HepG2 (cell line): ENCODE results near the gene TPM3. TPM values are rescaled to one million over a fixed set of nuclear protein-coding genes. Genes with fewer than 3 reads are reported as not detected.

ENCODE experiments used
- CENPT ChIP-seq: sonication (generic); formaldehyde crosslinking; IDR thresholded peaks from 2 replicates; pipeline ENCODE4 v1.8.0; 2022; ENCODE audit warnings: low read depth, mild to moderate bottlenecking, moderate library complexity, missing genetic modification reagents
- DNMT3B ChIP-seq: conservative IDR thresholded peaks from 2 replicates; pipeline ENCODE4 v1.6.1; 2016; ENCODE audit warnings: missing biosample characterization, control low read depth
- GTF2F1 ChIP-seq: fragments of 150-350 bp; IDR thresholded peaks from 2 replicates; pipeline ENCODE4 v1.6.1; 2014; ENCODE audit warnings: low read length
- MED8 ChIP-seq: sonication (generic); formaldehyde crosslinking; IDR thresholded peaks from 2 replicates; pipeline ENCODE4 v1.8.1; 2023; ENCODE audit warnings: mild to moderate bottlenecking, missing genetic modification reagents; ENCODE audit not compliant: insufficient replicate concordance
- NFKBIZ ChIP-seq: IDR thresholded peaks from 2 replicates; pipeline ENCODE4 v1.6.1; 2018; ENCODE audit warnings: missing genetic modification reagents, missing compliant biosample characterization
- TOPORS ChIP-seq: sonication (generic); formaldehyde crosslinking; IDR thresholded peaks from 2 replicates; pipeline ENCODE4 v1.8.0; 2023; ENCODE audit warnings: mild to moderate bottlenecking, missing genetic modification reagents
- TSC22D2 ChIP-seq: sonication (generic); formaldehyde crosslinking; IDR thresholded peaks from 2 replicates; pipeline ENCODE4 v1.5.1; 2020; ENCODE audit warnings: missing genetic modification reagents, mild to moderate bottlenecking, borderline replicate concordance
- polyA plus RNA-seq, 8 experiments: library from polyadenylated mRNA; depleted of rRNA in 3 of 8; stranded (reverse) in 7 of 8; unstranded in 1 of 8; fragments of >200 nt; fragmentation: Illumina TruSeq in 4 of 8; extraction: Trizol in 4 of 8; gene quantifications; 2 replicates each; pipeline versions ENCODE4 v1.2.1 to v1.2.3, GENCODE V29; 2011 to 2016; ENCODE audit warnings: low read depth in 4 of 8, missing spikeins in 1 of 8, mixed read lengths in 1 of 8; ENCODE audit not compliant: insufficient read depth in 1 of 8
- total RNA-seq, 5 experiments: library from RNA; depleted of rRNA; stranded (reverse); fragments of >200 nt; fragmentation: Illumina TruSeq; extraction: Trizol; gene quantifications; 2 replicates each; pipeline ENCODE4 v1.2.3, GENCODE V29; 2016; ENCODE audit warnings: low read depth in 1 of 5
- TF ChIP-seq, protein P1 (sequence below): fragments of 450-650 bp; IDR thresholded peaks from 2 replicates; pipeline ENCODE4 v1.6.1; 2017; ENCODE audit warnings: mild to moderate bottlenecking
- TF ChIP-seq, protein P2 (sequence below): sonication (generic); formaldehyde crosslinking; IDR thresholded peaks from 2 replicates; pipeline ENCODE4 v1.5.1; 2020; ENCODE audit warnings: missing genetic modification reagents, mild to moderate bottlenecking, borderline replicate concordance
- TF ChIP-seq, protein P3 (sequence below): sonication (generic); formaldehyde crosslinking; IDR thresholded peaks from 2 replicates; pipeline ENCODE4 v1.5.0; 2020; ENCODE audit warnings: mild to moderate bottlenecking, missing genetic modification reagents

The TPM3 gene
- total and polyA plus RNA-seq, 2 of the 13 experiments (the other 11 are each of a cell fraction or from before 2014, with no cell fraction given) = 160 to 307 TPM

DNA sequence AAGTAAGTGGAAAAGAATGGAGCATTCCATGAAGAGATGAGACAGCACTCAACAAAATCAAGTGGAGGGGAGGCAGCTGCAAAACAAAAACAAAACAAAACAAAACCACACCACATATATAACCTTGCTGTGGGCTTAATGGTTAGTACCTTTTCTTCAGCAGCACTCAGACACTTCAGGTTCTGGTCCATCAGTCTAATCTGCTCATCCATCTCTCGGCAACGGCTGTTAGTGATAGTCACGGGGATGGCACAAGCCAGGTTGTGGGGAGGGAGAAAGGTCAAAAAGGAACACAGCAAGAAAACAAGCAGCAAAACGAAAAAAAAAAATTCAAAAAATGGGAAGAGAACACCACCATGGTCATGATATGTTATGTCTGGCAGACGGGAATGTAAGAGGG, 20.0 kb downstream of the TPM3 start (continued):
- TF ChIP-seq, protein P1, sequence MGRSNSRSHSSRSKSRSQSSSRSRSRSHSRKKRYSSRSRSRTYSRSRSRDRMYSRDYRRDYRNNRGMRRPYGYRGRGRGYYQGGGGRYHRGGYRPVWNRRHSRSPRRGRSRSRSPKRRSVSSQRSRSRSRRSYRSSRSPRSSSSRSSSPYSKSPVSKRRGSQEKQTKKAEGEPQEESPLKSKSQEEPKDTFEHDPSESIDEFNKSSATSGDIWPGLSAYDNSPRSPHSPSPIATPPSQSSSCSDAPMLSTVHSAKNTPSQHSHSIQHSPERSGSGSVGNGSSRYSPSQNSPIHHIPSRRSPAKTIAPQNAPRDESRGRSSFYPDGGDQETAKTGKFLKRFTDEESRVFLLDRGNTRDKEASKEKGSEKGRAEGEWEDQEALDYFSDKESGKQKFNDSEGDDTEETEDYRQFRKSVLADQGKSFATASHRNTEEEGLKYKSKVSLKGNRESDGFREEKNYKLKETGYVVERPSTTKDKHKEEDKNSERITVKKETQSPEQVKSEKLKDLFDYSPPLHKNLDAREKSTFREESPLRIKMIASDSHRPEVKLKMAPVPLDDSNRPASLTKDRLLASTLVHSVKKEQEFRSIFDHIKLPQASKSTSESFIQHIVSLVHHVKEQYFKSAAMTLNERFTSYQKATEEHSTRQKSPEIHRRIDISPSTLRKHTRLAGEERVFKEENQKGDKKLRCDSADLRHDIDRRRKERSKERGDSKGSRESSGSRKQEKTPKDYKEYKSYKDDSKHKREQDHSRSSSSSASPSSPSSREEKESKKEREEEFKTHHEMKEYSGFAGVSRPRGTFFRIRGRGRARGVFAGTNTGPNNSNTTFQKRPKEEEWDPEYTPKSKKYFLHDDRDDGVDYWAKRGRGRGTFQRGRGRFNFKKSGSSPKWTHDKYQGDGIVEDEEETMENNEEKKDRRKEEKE = no peak
- TF ChIP-seq TSC22D2 (CRISPR knock-in tag) (no peak), GTF2F1 (no peak), DNMT3B (CRISPR knock-in tag) (no peak), NFKBIZ (CRISPR knock-in tag) (no peak), CENPT (CRISPR knock-in tag) (no peak), TOPORS (CRISPR knock-in tag) (no peak), MED8 (no peak)
- TF ChIP-seq, protein P2, sequence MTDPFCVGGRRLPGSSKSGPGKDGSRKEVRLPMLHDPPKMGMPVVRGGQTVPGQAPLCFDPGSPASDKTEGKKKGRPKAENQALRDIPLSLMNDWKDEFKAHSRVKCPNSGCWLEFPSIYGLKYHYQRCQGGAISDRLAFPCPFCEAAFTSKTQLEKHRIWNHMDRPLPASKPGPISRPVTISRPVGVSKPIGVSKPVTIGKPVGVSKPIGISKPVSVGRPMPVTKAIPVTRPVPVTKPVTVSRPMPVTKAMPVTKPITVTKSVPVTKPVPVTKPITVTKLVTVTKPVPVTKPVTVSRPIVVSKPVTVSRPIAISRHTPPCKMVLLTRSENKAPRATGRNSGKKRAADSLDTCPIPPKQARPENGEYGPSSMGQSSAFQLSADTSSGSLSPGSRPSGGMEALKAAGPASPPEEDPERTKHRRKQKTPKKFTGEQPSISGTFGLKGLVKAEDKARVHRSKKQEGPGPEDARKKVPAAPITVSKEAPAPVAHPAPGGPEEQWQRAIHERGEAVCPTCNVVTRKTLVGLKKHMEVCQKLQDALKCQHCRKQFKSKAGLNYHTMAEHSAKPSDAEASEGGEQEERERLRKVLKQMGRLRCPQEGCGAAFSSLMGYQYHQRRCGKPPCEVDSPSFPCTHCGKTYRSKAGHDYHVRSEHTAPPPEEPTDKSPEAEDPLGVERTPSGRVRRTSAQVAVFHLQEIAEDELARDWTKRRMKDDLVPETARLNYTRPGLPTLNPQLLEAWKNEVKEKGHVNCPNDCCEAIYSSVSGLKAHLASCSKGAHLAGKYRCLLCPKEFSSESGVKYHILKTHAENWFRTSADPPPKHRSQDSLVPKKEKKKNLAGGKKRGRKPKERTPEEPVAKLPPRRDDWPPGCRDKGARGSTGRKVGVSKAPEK (CRISPR knock-in tag) = no peak
- TF ChIP-seq, protein P3, sequence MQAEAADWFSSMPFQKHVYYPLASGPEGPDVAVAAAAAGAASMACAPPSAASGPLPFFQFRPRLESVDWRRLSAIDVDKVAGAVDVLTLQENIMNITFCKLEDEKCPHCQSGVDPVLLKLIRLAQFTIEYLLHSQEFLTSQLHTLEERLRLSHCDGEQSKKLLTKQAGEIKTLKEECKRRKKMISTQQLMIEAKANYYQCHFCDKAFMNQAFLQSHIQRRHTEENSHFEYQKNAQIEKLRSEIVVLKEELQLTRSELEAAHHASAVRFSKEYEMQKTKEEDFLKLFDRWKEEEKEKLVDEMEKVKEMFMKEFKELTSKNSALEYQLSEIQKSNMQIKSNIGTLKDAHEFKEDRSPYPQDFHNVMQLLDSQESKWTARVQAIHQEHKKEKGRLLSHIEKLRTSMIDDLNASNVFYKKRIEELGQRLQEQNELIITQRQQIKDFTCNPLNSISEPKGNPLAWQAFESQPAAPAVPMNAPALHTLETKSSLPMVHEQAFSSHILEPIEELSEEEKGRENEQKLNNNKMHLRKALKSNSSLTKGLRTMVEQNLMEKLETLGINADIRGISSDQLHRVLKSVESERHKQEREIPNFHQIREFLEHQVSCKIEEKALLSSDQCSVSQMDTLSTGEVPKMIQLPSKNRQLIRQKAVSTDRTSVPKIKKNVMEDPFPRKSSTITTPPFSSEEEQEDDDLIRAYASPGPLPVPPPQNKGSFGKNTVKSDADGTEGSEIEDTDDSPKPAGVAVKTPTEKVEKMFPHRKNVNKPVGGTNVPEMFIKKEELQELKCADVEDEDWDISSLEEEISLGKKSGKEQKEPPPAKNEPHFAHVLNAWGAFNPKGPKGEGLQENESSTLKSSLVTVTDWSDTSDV = no peak
